ENCODE results near the gene C16orf96. TPM values are rescaled to one million over a fixed set of nuclear protein-coding genes. Genes with fewer than 3 reads are reported as not detected.
"Not testable (repeated sequence)": the region's sequence is repeated elsewhere in the genome, so short reads cannot be mapped to it uniquely, and the experiment has no call there.

C16orf96 gene
- total RNA-seq, 1 experiment from 2014 or later, result not detected

- no peak for DNase-seq (ENCODE audit: extremely low read depth, low read depth)
Measured at GRCh38 chr16:4557973-4558372, 1.8 kb downstream of the C16orf96 start.

DNA sequence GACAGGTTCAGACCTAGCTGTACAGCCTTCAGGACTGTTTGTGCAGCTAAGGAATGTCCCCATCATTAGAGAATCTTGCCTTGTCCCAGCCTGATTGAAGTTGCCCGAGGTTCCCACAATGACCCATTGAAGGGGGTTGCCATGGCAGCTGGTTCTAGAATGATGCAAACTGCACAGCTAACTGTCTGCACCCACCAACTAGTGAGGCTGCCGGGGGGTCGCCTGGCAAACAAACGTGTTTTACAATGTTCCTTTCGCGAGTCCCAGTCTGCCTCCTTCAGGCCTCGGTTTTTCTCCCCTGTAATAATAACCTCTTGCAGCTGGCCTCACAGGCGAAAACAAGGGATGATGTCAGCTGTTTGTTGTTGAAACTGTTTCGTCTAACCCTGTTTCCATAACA, 5.5 kb downstream of the C16orf96 start:
- no peak for DNase-seq (ENCODE audit: extremely low read depth, low read depth)

DNA sequence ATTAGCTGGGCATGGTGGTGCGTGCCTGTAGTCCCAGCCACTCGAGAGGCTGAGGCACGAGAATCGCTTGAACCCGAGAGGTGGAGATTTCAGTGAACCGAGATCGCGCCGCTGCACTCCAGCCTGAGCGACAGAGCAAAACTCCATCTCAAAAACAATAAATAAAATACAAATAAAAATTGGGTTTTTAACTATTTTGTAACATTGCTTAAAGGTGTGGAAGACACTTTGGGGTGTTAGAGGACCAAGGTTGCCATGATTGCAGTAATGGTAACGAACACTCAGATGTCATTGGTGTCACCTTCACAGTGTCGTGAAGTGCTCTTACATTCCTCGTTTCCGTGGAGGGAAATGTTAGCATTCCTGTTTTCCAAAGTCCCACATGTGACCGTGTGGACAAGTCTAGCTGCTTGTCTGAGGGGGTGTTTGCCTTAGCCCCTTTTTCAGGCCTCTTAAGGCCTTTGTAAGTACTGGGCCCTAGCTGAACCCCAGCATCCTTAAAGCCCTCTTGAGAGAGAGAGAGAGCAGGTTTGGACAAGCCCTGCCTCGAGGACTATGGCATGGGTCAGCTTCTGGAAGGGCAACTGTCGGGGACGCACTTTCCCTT, 8.6 kb downstream of the C16orf96 start:
- DNase-seq (ENCODE audit: extremely low read depth, low read depth), result no peak

- DNase-seq (ENCODE audit: extremely low read depth, low read depth), result no peak
Measured at GRCh38 chr16:4566144-4566543, 10.0 kb downstream of the C16orf96 start.

- DNase-seq (ENCODE audit: extremely low read depth, low read depth), result no peak
Measured at GRCh38 chr16:4570086-4570485, 13.9 kb downstream of the C16orf96 start.

DNA sequence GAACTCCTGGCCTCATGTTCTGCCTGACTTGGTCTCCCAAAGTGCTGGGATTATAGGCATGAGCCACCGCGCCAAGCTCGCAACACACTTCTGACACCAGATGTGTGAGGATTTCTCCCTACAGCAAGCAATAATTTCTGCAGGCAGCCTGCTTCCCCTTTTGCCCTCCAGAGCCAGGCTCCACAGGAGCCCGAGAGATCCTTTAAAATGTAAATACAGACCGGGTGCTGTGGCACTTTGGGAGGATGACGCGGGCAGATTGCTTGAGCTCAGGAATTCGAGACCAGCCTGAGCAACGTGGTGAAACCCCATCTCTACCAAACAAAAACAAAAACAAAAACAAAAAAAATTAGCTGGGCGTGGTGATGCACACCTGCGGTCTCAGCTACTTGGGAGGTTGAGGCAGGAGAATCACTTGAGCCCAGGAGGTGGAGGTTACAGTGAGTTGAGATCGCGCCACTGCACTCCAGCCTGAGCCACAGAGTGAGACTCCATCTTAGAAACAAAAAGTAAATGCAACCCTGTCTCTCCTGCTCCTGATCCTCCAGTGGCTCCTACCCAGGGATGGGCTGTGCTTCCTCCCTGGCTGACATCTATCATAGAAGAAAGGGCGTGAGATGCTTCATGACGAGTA, 14.7 kb downstream of the C16orf96 start:
- no peak for DNase-seq (ENCODE audit: extremely low read depth, low read depth)

DNA sequence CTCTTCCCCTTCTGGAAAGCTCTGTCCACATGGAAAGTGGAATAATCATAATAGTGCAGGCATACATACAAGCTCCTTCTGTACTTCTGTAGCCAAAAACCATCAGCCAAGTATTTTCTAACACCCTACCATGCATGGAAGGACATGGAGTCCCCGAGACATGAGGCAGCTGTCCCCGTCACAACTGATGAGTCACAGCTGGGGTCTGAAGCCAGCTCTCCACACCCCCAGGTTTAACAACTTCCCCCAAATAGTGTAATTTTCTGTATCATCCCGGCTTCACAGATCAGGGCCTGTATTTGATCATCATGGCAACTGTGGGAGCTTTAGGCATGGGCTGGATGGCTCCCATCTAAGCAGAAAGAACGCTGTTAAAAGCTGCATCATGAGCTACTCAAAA, 16.6 kb downstream of the C16orf96 start:
- no peak for DNase-seq (ENCODE audit: extremely low read depth, low read depth)

- not testable (repeated sequence) for DNase-seq (ENCODE audit: extremely low read depth, low read depth)
Measured at GRCh38 chr16:4573926-4574325, 17.8 kb downstream of the C16orf96 start.

GRCh38 chr16:4574919-4575705, 19.0 kb downstream of the C16orf96 start:
- DNase-seq (ENCODE audit: extremely low read depth, low read depth), result no peak

DNA sequence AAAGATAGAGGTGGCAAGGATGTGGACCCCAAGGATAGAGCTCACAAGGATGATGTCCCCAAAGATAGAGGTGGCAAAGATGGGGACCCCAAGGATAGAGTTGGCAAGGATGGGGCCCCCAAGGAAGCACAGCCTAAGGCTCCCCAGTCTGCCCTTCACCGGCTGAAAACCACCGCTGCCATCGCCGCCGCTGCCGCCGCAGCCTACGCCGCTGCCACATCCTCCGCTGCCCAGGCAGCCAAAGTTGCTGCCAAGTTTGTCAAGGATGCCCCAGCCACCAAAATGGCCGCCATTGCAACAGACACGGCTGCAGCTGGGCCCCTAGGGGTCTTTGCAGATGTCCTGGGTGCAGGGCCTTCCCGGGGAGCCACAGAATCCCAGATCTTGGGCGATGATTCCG, 19.9 kb downstream of the C16orf96 start:
- DNase-seq (ENCODE audit: extremely low read depth, low read depth), result no peak

DNA sequence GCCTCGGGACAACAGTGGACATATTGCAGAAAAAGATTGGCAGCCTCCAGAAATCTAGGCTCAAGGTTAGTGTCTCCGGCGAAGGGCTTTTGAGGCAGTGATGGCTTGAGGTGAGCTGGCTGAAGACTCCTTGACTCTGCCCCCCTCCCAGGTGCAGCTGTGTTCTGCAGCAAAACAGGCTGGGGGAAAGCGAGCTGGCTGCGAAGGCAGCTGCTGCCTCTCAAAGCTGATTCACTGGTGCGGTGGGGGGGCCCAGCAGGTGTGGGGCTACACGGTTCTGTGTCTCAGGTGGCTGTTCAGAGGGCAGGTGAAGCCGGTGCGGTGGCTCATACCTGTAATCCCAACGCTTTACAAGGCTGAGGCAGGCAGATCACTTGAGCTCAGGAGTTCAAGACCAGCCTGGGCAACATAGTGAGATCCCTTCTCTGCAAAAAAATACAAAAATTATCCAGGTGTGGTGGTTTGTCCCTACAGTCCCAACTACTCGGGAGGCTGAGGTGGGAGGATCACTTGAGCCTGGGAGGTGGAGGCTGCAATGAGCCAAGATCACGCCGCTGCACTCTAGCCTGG, 22.9 kb downstream of the C16orf96 start:
- no peak for DNase-seq (ENCODE audit: extremely low read depth, low read depth)

- DNase-seq (ENCODE audit: extremely low read depth, low read depth), result no peak
Measured at GRCh38 chr16:4580250-4580649, 24.1 kb downstream of the C16orf96 start.

DNA sequence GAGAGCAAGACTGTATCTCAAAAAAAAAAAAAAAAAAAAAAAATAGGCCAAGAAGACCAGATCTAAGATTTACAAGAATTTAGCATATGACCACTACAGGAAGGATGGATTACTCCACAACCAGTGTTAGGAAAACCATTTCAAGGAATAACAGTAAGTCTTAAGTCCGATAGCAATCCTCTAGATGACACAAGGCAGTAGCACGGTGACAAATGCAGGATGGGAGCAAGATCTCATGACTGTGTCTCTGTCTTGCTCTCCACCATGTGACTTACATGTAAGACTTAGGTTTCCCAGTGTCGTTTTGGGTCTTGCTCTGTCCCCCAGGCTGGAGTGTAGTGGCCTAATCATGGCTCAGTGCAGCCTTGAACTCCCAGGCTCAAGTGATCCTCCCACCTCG, 27.8 kb downstream of the C16orf96 start:
- no peak for DNase-seq (ENCODE audit: extremely low read depth, low read depth)

DNA sequence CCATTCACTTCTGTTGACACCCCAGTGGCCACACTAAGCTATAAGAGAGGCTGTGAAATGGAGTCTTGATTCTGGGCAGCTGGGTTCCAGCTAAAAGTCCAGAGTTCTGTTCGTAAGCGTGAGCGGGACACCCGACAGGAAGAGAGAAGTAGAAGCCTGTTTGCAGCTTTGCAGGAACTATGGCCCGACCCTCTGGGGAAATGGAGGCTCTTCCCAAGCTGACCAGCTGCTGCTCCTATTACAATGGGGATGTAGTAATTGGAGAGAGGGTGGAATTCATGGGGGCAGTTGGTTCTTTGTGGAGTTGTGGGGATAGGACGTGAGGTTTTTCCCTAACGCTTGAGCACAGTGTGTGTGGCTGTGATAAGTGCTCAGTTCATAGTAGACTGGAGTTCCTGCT, 30.2 kb downstream of the C16orf96 start:
- DNase-seq (ENCODE audit: extremely low read depth, low read depth), result no peak

- DNase-seq (ENCODE audit: extremely low read depth, low read depth), result no peak
Measured at GRCh38 chr16:4588386-4588785, 32.2 kb downstream of the C16orf96 start.

GRCh38 chr16:4588961-4589360, 32.8 kb downstream of the C16orf96 start:
- no peak for DNase-seq (ENCODE audit: extremely low read depth, low read depth)

DNA sequence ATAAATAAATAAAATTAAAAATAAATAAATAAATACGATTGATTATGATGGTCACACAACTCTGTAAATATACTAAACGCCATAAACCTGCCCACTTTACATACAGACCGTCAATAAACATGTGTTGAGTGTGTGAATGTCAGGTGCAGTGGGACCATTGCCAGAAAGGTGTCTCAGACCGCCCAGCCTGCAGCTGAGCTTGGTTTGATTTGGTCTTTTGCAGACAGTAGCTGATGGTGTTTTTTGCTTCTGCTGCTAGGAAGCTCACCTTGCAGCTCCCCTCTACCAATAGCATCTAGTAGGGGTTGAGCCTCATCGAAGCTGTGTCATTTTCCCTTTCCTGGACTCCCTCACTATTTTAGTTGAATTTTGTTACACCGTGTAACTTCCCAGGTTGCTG, 35.1 kb downstream of the C16orf96 start:
- no peak for DNase-seq (ENCODE audit: extremely low read depth, low read depth)

DNA sequence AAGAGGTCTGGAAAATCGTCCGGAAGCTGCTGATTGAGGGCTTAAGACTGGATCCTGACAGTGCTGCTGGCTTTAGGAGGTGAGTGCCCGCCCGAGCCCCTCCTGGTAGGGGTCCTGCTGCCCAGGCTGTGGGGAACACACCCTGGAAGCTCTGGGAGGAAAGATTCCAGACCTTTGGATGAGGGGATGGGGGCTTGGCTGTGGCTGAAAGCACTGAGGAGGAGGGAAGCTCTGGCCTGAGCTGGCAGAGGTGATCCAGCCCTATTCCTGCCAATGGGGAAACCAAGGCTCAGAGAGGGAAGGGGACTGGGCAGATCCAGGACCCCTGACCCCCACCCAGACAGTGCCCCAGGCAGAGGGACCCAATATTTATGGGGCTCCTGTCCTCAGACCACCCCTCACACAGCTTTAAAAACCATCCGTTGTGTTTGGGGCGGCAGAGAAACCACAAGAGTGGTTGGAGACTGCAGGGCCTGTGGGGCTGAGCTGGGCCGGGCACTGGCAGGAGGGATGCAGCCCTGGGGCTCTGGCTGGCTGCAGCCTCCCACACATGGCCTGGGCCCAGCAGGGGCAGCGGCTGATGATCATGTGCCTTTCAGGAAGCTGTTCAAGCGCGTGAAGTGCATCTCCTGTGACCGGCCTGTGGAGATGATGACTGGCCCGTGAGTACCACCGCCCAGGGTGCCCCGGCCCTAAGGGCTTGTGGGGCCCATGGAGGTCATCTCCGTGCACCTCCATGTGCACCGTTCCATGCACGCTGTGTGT, 35.7 kb downstream of the C16orf96 start:
- no peak for DNase-seq (ENCODE audit: extremely low read depth, low read depth)

DNA sequence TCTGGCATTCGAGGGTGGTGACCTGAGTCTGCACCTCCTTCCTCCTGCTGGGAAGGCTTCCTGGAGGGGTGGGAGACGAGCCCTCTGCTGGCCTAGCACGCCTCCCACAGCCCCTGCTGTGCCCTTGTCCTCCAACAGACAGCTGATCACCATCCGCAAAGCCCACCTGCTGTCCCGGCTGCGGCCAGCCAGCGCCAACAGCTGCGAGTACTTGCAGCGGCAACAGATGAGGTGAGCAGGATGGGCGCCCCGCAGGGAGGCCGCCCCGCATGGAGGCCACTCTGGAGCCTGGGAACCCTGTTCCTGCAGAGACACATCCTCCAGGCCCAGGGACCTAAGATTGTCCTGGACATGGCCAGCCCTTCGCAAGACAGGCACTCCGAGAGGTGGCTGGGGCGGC, 36.9 kb downstream of the C16orf96 start:
- DNase-seq (ENCODE audit: extremely low read depth, low read depth), result no peak

DNA sequence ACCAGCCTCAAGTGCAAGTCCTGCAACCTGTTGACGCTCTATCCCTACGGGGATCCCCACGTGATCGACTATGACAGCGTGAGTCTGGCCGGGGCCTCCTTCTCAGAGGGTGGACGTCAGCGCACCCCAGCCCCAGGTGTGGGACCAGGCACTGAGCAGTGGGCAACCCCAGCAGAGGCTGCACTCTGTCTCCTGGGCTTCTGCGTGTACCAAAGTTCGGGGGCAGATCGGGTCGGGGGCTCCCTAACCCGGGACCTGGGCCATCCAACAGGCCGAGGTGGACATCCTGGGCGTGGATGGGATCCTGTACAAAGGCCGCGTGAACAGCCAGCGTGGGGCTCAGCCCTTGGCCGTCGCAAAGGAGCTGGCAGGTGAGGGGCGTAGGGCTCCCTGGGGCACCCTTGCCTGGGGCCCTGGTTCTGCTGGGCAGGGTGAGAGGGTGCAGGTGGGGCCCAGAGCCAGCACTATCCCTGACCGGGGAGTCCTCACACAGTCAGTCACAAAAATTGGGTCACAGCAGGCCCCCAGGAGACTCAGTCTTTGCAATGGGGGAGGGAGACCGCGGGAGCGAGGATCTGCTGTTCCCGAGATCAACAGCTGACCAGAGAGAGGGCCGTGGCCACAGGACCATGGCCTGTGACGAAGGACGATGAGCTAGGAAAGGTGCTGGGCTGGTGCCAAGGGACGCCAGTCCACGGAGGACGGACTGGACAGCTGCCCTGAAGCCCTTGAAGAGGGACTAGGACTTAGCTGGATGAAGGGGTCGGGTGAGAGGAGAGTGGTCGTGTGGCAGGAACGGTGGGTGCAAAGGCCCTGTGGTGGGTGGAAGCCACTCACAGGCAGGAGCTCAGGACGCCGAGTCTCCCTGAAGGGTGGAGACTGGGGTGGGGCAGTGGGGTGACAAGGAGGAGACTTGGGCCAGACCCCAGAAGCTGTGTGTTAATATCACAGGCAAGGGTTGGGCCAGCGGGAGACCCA, 38.6 kb downstream of the C16orf96 start:
- DNase-seq (ENCODE audit: extremely low read depth, low read depth), result no peak
